Suppressor macrophage treated with lipopolysaccharide for 4 hours (primary cell): ENCODE data around the gene THY1.
"Not testable (repeated sequence)": the region's sequence is repeated elsewhere in the genome, so short reads cannot be mapped to it uniquely, and the experiment has no call there.

Source experiments
- DNase-seq: peaks from one replicate; pipeline ENCODE4 v3.0.0-alpha.2; 2020

THY1 gene

GRCh38 chr11:119445379-119445778 lies 22.4 kb upstream of the THY1 start:
- DNase-seq = no peak

GRCh38 chr11:119441898-119442243 lies 18.9 kb upstream of the THY1 start:
- no peak for DNase-seq

GRCh38 chr11:119438599-119438998 lies 15.6 kb upstream of the THY1 start:
- no peak for DNase-seq

- DNase-seq = not testable (repeated sequence)
Observed at GRCh38 chr11:119437521-119437920, 14.5 kb upstream of the THY1 start.

GRCh38 chr11:119436711-119437110 lies 13.7 kb upstream of the THY1 start:
- DNase-seq = no peak

- no peak for DNase-seq
Observed at GRCh38 chr11:119436093-119436492, 13.1 kb upstream of the THY1 start.

GRCh38 chr11:119434591-119435330 lies 11.8 kb upstream of the THY1 start:
- no peak for DNase-seq

- no peak for DNase-seq
Observed at GRCh38 chr11:119433358-119433725, 10.4 kb upstream of the THY1 start.

GRCh38 chr11:119432484-119433357 lies 9.7 kb upstream of the THY1 start:
- DNase-seq = no peak

GRCh38 chr11:119431523-119431922 lies 8.6 kb upstream of the THY1 start:
- DNase-seq = no peak

GRCh38 chr11:119427279-119427678 lies 4.3 kb upstream of the THY1 start:
- DNase-seq = no peak

GRCh38 chr11:119426142-119426541 lies 3.2 kb upstream of the THY1 start:
- no peak for DNase-seq

- no peak for DNase-seq
Observed at GRCh38 chr11:119424775-119425174, 1.8 kb upstream of the THY1 start.

GRCh38 chr11:119424276-119424675 lies 1.3 kb upstream of the THY1 start:
- no peak for DNase-seq

- DNase-seq = no peak
Observed at GRCh38 chr11:119423509-119424254, 710 bp upstream of the THY1 start.

GRCh38 chr11:119421941-119422808 lies 797 bp downstream of the THY1 start:
- DNase-seq = no peak

- no peak for DNase-seq
Observed at GRCh38 chr11:119421351-119421750, 1.6 kb downstream of the THY1 start.

GRCh38 chr11:119420631-119421030 lies 2.3 kb downstream of the THY1 start:
- DNase-seq = no peak

GRCh38 chr11:119419834-119420492 lies 3.0 kb downstream of the THY1 start:
- no peak for DNase-seq

GRCh38 chr11:119419246-119419645 lies 3.7 kb downstream of the THY1 start:
- no peak for DNase-seq

GRCh38 chr11:119418759-119419158 lies 4.2 kb downstream of the THY1 start:
- no peak for DNase-seq
